IMR-90 (cell line): Measurements from ENCODE around the gene GPR89B. TPM values are rescaled to one million over a fixed set of nuclear protein-coding genes. Genes with fewer than 3 reads are reported as not detected.
"Not testable (repeated sequence)": the region's sequence is repeated elsewhere in the genome, so short reads cannot be mapped to it uniquely, and the experiment has no call there.

Experiments
- ATAC-seq: fragments of 200-7000 bp; cut with Tn5 transposase; 2 replicates; pipeline ENCODE4 v1.9.1; 2020; ENCODE audit warnings: low read depth, mild to moderate bottlenecking, moderate library complexity
- BruUV-seq: library from RNA; stranded (reverse); fragments of 400-500 nt; replicated peaks from 2 replicates; lab custom pipeline; 2021; lab: Mats Ljungman, UMichigan
- CTCF ChIA-PET: fragments of 300-600 bp; formaldehyde crosslinking; extraction: SDS; loops from one replicate; lab custom pipeline; 2021; ENCODE audit warnings: antibody characterized with exemption; lab: Yijun Ruan, JAX
- POLR2A ChIA-PET: fragments of 300-600 bp; sonication (Branson Sonifier 250); formaldehyde crosslinking; loops from one replicate; lab custom pipeline; 2022; ENCODE audit warnings: antibody characterized with exemption; ENCODE audit not compliant: unreplicated experiment; lab: Charles Lee
- DNase-seq: peaks from one replicate; pipeline ENCODE4 v3.0.0; 2013
- H2AFZ ChIP-seq: replicated peaks from 2 replicates; pipeline ENCODE3; 2013; ENCODE audit warnings: low read length, mild to moderate bottlenecking; ENCODE audit not compliant: poor library complexity
- H2AK5ac ChIP-seq: 2 replicates; pipeline ENCODE4 v1.6.1; 2013; ENCODE audit warnings: low read depth, low read length, inconsistent platforms
- H2AK9ac ChIP-seq: replicated peaks from 2 replicates; pipeline ENCODE3; 2013; ENCODE audit warnings: mild to moderate bottlenecking, low read depth, low read length, moderate library complexity; ENCODE audit not compliant: poor library complexity
- H2BK120ac ChIP-seq: 2 replicates; pipeline ENCODE4 v1.6.1; 2013; ENCODE audit warnings: low read depth, low read length, inconsistent platforms
- H2BK15ac ChIP-seq: 3 replicates; pipeline ENCODE4 v1.6.1; 2013; ENCODE audit warnings: low read depth, low read length, inconsistent platforms
- H2BK20ac ChIP-seq: 2 replicates; pipeline ENCODE4 v1.6.1; 2013; ENCODE audit warnings: low read depth, mild to moderate bottlenecking, inconsistent platforms, low read length, moderate library complexity
- H2BK5ac ChIP-seq: 2 replicates; pipeline ENCODE4 v1.6.1; 2013; ENCODE audit warnings: mild to moderate bottlenecking, low read depth, low read length, inconsistent platforms; ENCODE audit not compliant: poor library complexity, severe bottlenecking
- H3K14ac ChIP-seq: replicated peaks from 2 replicates; pipeline ENCODE4 v1.6.1; 2013; ENCODE audit warnings: low read depth, low read length, inconsistent platforms
- H3K18ac ChIP-seq: 2 replicates; pipeline ENCODE4 v1.6.1; 2013; ENCODE audit warnings: low read depth, low read length, control low read depth
- H3K23ac ChIP-seq: 2 replicates; pipeline ENCODE4 v1.6.1; 2013; ENCODE audit warnings: low read depth, low read length, inconsistent platforms
- H3K27ac ChIP-seq: 2 replicates; pipeline ENCODE4 v1.5.1; 2013; ENCODE audit warnings: mild to moderate bottlenecking, control low read depth, low read length; ENCODE audit not compliant: insufficient read depth
- H3K27me3 ChIP-seq: 2 replicates; pipeline ENCODE4 v1.6.1; 2013; ENCODE audit warnings: low read length; ENCODE audit not compliant: control insufficient read depth, insufficient read depth
- H3K36me3 ChIP-seq: 2 replicates; pipeline ENCODE4 v1.6.1; 2013; ENCODE audit warnings: low read length, mixed read lengths; ENCODE audit not compliant: control insufficient read depth, insufficient read depth
- H3K4ac ChIP-seq: 2 replicates; pipeline ENCODE4 v1.6.1; 2013; ENCODE audit warnings: low read depth, low read length, inconsistent platforms
- H3K4me1 ChIP-seq: 2 replicates; pipeline ENCODE4 v1.6.1; 2013; ENCODE audit warnings: low read length, mixed read lengths; ENCODE audit not compliant: control insufficient read depth, insufficient read depth
- H3K4me2 ChIP-seq: 2 replicates; pipeline ENCODE4 v1.6.1; 2013; ENCODE audit warnings: low read depth, mild to moderate bottlenecking, control low read depth, low read length, moderate library complexity
- H3K4me3 ChIP-seq: 2 replicates; pipeline ENCODE4 v1.5.1; 2013; ENCODE audit warnings: low read depth, mild to moderate bottlenecking, control low read depth, low read length, moderate library complexity; ENCODE audit not compliant: insufficient read depth
- H3K56ac ChIP-seq: 2 replicates; pipeline ENCODE4 v1.6.1; 2013; ENCODE audit warnings: low read length, inconsistent platforms; ENCODE audit not compliant: insufficient read depth; ENCODE audit errors: extremely low read depth
- H3K79me1 ChIP-seq, 2 experiments: 2 replicates each; pipeline ENCODE4 v1.6.1; 2013; ENCODE audit warnings: low read length in 2 of 2, inconsistent platforms in 1 of 2, low read depth in 1 of 2
- H3K9ac ChIP-seq: 2 replicates; pipeline ENCODE4 v1.6.1; 2013; ENCODE audit warnings: low read depth, low read length, control low read depth
- H3K9me1 ChIP-seq: 2 replicates; pipeline ENCODE4 v1.6.1; 2013; ENCODE audit warnings: low read length, inconsistent platforms; ENCODE audit not compliant: insufficient read depth
- H3K9me3 ChIP-seq: 2 replicates; pipeline ENCODE4 v1.6.1; 2013; ENCODE audit warnings: low read length; ENCODE audit not compliant: control insufficient read depth, insufficient read depth
- H4K20me1 ChIP-seq: 2 replicates; pipeline ENCODE4 v1.6.1; 2013; ENCODE audit warnings: low read length, inconsistent platforms; ENCODE audit not compliant: insufficient read depth
- H4K5ac ChIP-seq: 2 replicates; pipeline ENCODE4 v1.6.1; 2013; ENCODE audit warnings: mild to moderate bottlenecking, low read depth, low read length, control low read depth
- H4K8ac ChIP-seq, 2 experiments: 2 replicates each; pipeline ENCODE4 v1.6.1; 2013; ENCODE audit warnings: low read depth in 2 of 2, low read length in 2 of 2, control low read depth in 1 of 2, inconsistent platforms in 1 of 2
- H4K91ac ChIP-seq: 2 replicates; pipeline ENCODE4 v1.6.1; 2013; ENCODE audit warnings: low read depth, low read length, inconsistent platforms; ENCODE audit not compliant: insufficient read depth
- WGBS, 2 experiments: methylation state at CpG; one replicate each; pipeline versions ENCODE4 v1.1.5 to v1.1.7; 2013; ENCODE audit warnings: missing lambda C conversion rate in 2 of 2; ENCODE audit not compliant: insufficient read length in 1 of 2; ENCODE audit errors: extremely low coverage in 2 of 2; 5-methylcytosine and 5-hydroxymethylcytosine counted together
- dilution Hi-C: fragments of 300-500 bp; cut with HindIII; formaldehyde crosslinking; loops from one replicate; pipeline ENCODE4 v1.14.3; 2018; ENCODE audit warnings: low sequenced_read_pairs; ENCODE audit not compliant: unreplicated experiment
- in situ Hi-C: fragments of 300-500 bp; cut with MboI; formaldehyde crosslinking; loops from 3 replicates; pipeline ENCODE4 v1.14.3; 2019; ENCODE audit warnings: low sequenced_read_pairs, inconsistent platforms, mixed read lengths
- intact Hi-C: fragments of 100-400 bp; cut with micrococcal nuclease; formaldehyde crosslinking; loops from 2 replicates; pipeline ENCODE4 v1.10.0; 2022
- polyA plus RNA-seq, 3 experiments: library from polyadenylated mRNA; depleted of rRNA; stranded (reverse); fragments of >200 nt; gene quantifications; 2 replicates each; pipeline ENCODE4 v1.2.3, GENCODE V29; 2012; ENCODE audit warnings: low replicate concordance in 1 of 3
- total RNA-seq: library from RNA; depleted of rRNA; stranded (reverse); fragments of >200 nt; gene quantifications from 2 replicates; pipeline ENCODE4 v1.2.3, GENCODE V29; 2012

Gene GPR89B
- total and polyA plus RNA-seq, 2 of the 4 experiments (the other 2 are of a cell fraction), result 9.4 to 13.1 TPM

DNA sequence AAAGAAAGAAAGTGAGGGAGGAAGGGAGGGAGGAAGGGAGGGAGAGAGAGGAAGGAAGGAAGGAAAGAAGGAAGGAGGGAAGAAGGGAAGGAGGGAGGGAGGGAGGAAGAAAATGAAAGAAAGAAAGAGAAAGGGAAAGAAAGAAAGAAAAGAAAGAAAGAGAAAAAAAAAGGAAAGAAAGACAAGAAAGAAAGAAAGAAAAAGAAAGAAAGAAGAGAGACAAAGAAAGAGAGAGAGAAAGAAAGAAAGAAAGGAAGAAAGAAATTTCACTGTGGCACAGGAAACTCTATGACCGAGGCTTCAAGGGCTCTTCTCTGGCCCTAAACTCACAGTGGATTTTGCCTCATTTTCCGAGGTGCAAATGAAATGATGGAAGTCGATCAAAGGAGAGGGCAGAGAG, 104.0 kb downstream of the GPR89B start:
- H2AFZ ChIP-seq, CTCF ChIA-PET, DNase-seq, H3K4me1 ChIP-seq, H4K20me1 ChIP-seq, H3K27ac ChIP-seq, ATAC-seq, dilution Hi-C loops, H3K9ac ChIP-seq, H3K9me3 ChIP-seq, H4K8ac ChIP-seq, H2BK20ac ChIP-seq, H3K56ac ChIP-seq, intact Hi-C loops, H3K4me2 ChIP-seq, H3K4me3 ChIP-seq, H3K79me1 ChIP-seq, H2AK5ac ChIP-seq, H3K4ac ChIP-seq, H3K36me3 ChIP-seq, in situ Hi-C loops, BruUV-seq, POLR2A ChIA-PET, H2AK9ac ChIP-seq, H3K18ac ChIP-seq, H2BK120ac ChIP-seq, H2BK15ac ChIP-seq, H4K5ac ChIP-seq, H3K23ac ChIP-seq, H3K9me1 ChIP-seq, H3K27me3 ChIP-seq, H2BK5ac ChIP-seq, H4K91ac ChIP-seq, H3K14ac ChIP-seq: not testable (repeated sequence)
- WGBS, 2 experiments, result no CpG with 5 or more reads among the region's 3 CpGs

DNA sequence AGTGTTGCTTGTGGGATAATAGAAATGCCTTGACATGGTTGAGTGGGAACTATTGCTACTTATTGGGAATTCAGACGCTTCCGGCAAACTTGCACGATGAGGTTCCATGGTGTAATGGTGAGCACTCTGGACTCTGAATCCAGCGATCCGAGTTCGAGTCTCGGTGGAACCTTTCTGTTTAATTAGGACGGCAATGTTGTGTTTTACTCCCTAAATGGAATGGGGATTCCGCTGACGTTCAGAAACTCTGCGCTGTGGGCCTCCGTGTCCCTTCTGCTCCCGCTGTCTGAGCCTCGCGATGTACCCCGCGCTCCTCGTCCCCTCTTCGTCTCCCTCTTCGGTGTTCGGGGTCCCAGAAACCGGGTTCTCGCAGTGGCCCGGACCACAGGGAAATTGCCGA, 104.5 kb downstream of the GPR89B start:
- H3K4me1 ChIP-seq, H3K9me1 ChIP-seq, dilution Hi-C loops, H3K9me3 ChIP-seq, H2BK20ac ChIP-seq, H2AFZ ChIP-seq, H2AK5ac ChIP-seq, H4K5ac ChIP-seq, H4K91ac ChIP-seq, H3K79me1 ChIP-seq, H3K18ac ChIP-seq, H3K4me3 ChIP-seq, CTCF ChIA-PET, intact Hi-C loops, H4K20me1 ChIP-seq, H4K8ac ChIP-seq, H3K56ac ChIP-seq, BruUV-seq, H2BK120ac ChIP-seq, H3K4me2 ChIP-seq, DNase-seq, H3K27me3 ChIP-seq, H3K4ac ChIP-seq, H3K36me3 ChIP-seq, H3K14ac ChIP-seq, H2BK15ac ChIP-seq, H3K27ac ChIP-seq, H3K9ac ChIP-seq, in situ Hi-C loops, H3K23ac ChIP-seq, POLR2A ChIA-PET, H2BK5ac ChIP-seq, H2AK9ac ChIP-seq: not testable (repeated sequence)
- ATAC-seq, result peak; percentile 98
- no CpG with 5 or more reads among the region's 25 CpGs for WGBS, 2 experiments
